Thyroid gland (tissue), 4 donors: Measurements from ENCODE around the gene HOTAIR. TPM values are rescaled to one million over a fixed set of nuclear protein-coding genes. Genes with fewer than 3 reads are reported as not detected.

ENCODE experiments used
- DNase-seq, 2 donors: peaks; one replicate each; pipeline ENCODE4 v3.0.0-alpha.2; 2019
- H3K27ac ChIP-seq, 3 donors: fragments of 200-600 bp; sonication (generic); 1 replicate in 2 of 3; 2 replicates in 1 of 3; pipeline ENCODE4 v1.5.1; 2016 to 2019; ENCODE audit warnings: mild to moderate bottlenecking in 1 of 3, moderate library complexity in 1 of 3
- H3K27me3 ChIP-seq: fragments of 200-600 bp; sonication (generic); one replicate; pipeline ENCODE4 v1.5.1; 2019
- H3K36me3 ChIP-seq, 2 donors: fragments of 200-600 bp; sonication (generic); one replicate each; pipeline ENCODE4 v1.5.1; 2016 to 2019
- H3K4me1 ChIP-seq, 2 donors: fragments of 200-600 bp; sonication (generic); one replicate each; pipeline ENCODE4 v1.5.1; 2017 to 2019
- H3K4me3 ChIP-seq, 3 donors: fragments of 200-600 bp; sonication (generic); replicated peaks in 1 of 3; 1 replicate in 2 of 3; 2 replicates in 1 of 3; pipeline ENCODE4 v1.5.1; 2016; ENCODE audit warnings: mild to moderate bottlenecking in 1 of 3
- H3K9me3 ChIP-seq: fragments of 200-600 bp; sonication (generic); one replicate; pipeline ENCODE4 v1.5.1; 2017
- CTCF ChIP-seq, 6 experiments: fragments of 200-600 bp in 3 of 6; fragments of 450-650 bp in 3 of 6; sonication (generic) in 3 of 6; IDR thresholded peaks; one replicate each; pipeline ENCODE4 v1.5.1; 2016 to 2019; ENCODE audit warnings: antibody characterized with exemption in 6 of 6, mild to moderate bottlenecking in 2 of 6, inconsistent platforms in 1 of 6, moderate library complexity in 1 of 6
- POLR2A ChIP-seq, 2 donors: fragments of 450-650 bp; IDR thresholded peaks; one replicate each; pipeline ENCODE4 v1.6.1; 2017; ENCODE audit warnings: antibody characterized with exemption in 2 of 2, mild to moderate bottlenecking in 2 of 2, moderate library complexity in 1 of 2
- WGBS, 2 donors: methylation state at CpG; one replicate each; pipeline ENCODE4 v1.1.5; 2017; 5-methylcytosine and 5-hydroxymethylcytosine counted together
- intact Hi-C: fragments of 100-400 bp; cut with DNase I; formaldehyde crosslinking; loops from one replicate; pipeline ENCODE4 v1.15.1; 2023
- total RNA-seq, 4 donors: library from RNA; depleted of rRNA; stranded (reverse); fragments of >200 nt; gene quantifications; one replicate each; pipeline ENCODE4 v1.2.3, GENCODE V29; 2016

HOTAIR gene
- total RNA-seq: not detected

- Histone ChIP-seq H3K36me3 (no peaks in the 10 kb centered on the region), H3K9me3 (no peaks in the 10 kb centered on the region), H3K27ac (no peak within 1 kb of the TSS), H3K4me1 (peaks cover 9 to 26% of the 10 kb centered on the region in 2 donors), H3K4me3 (no peak within 1 kb of the TSS), H3K27me3 (peaks cover 86% of the 10 kb centered on the region)
- no peak for TF ChIP-seq POLR2A (IDR thresholded peaks at IDR 0.05)
- WGBS, 2 donors: 3% methylated on average over 38 to 43 of the region's 63 CpGs
- intact Hi-C loops: no loop called here
- no peak for DNase-seq
Observed at GRCh38 chr12:53974084-53975063, at the start of gene HOTAIR. Gene HOTAIR, minus strand, starts transcription at chr12:53974954.

- no peak for TF ChIP-seq POLR2A (IDR thresholded peaks at IDR 0.05)
- TF ChIP-seq CTCF (IDR thresholded peaks at IDR 0.05): no peak
- intact Hi-C loops: no loop called here
- H3K36me3 ChIP-seq: no peaks in the 10 kb centered on the region
- no peaks in the 10 kb centered on the region for H3K9me3 ChIP-seq
- DNase-seq: no peak
- H3K4me1 ChIP-seq: peaks cover 0 to 15% of the 10 kb centered on the region in 2 donors
- H3K27ac ChIP-seq: no peak overlapping the region
- 17 to 20% methylated on average over 17 of the region's 17 CpGs for WGBS, 2 donors
- no peak overlapping the region for H3K4me3 ChIP-seq
- peaks cover 75% of the 10 kb centered on the region for H3K27me3 ChIP-seq
Observed at GRCh38 chr12:54024127-54024526, 49.4 kb upstream of the HOTAIR start.

- no peaks in the 10 kb centered on the region for H3K9me3 ChIP-seq
- peaks cover 0 to 17% of the 10 kb centered on the region in 2 donors for H3K4me1 ChIP-seq
- no peak for TF ChIP-seq CTCF (IDR thresholded peaks at IDR 0.05)
- no peak for TF ChIP-seq POLR2A (IDR thresholded peaks at IDR 0.05)
- DNase-seq: no peak
- H3K27me3 ChIP-seq: peaks cover 73% of the 10 kb centered on the region
- no peak overlapping the region for H3K4me3 ChIP-seq
- 18 to 33% methylated on average over 8 of the region's 8 CpGs for WGBS, 2 donors
- intact Hi-C loops: no loop called here
- H3K27ac ChIP-seq: no peak overlapping the region
- no peaks in the 10 kb centered on the region for H3K36me3 ChIP-seq
Observed at GRCh38 chr12:54022960-54023884, 48.5 kb upstream of the HOTAIR start.

GRCh38 chr12:54021432-54022013, 46.8 kb upstream of the HOTAIR start:
- intact Hi-C loops: no loop called here
- H3K27me3 ChIP-seq: peaks cover 70% of the 10 kb centered on the region
- no peaks in the 10 kb centered on the region for H3K9me3 ChIP-seq
- H3K4me1 ChIP-seq: peaks cover 6 to 28% of the 10 kb centered on the region in 2 donors
- H3K4me3 ChIP-seq: no peak overlapping the region
- H3K27ac ChIP-seq: no peak overlapping the region
- H3K36me3 ChIP-seq: no peaks in the 10 kb centered on the region
- 17 to 30% methylated on average over 16 of the region's 16 CpGs for WGBS, 2 donors
- DNase-seq: no peak
- TF ChIP-seq POLR2A (IDR thresholded peaks at IDR 0.05): no peak
- no peak for TF ChIP-seq CTCF (IDR thresholded peaks at IDR 0.05)
